OCI-LY7 (cell line): ENCODE data around the gene JPT2.

Experiments used
- CTCF ChIP-seq: fragments of 200-600 bp; sonication (generic); conservative IDR thresholded peaks from 2 replicates; pipeline ENCODE4 v1.5.1; 2014; ENCODE audit warnings: mild to moderate bottlenecking, antibody characterized with exemption, low read length, moderate library complexity, mixed read lengths
- EZH2phosphoT487 ChIP-seq: fragments of 200-600 bp; sonication (generic); IDR thresholded peaks from 2 replicates; pipeline ENCODE4 v1.6.1; 2018; ENCODE audit warnings: low read depth, borderline replicate concordance, mild to moderate bottlenecking, mixed run types, antibody characterized with exemption, low read length, moderate library complexity, mixed read lengths

GRCh38 chr16:1713331-1713730 is 35.3 kb downstream of the JPT2 start:
- TF ChIP-seq CTCF (no peak), EZH2phosphoT487 (no peak)
